NCI-H2107 treated with DMSO at 0.1 percent for 48 hours (cell line): ENCODE measurements around the gene RAPGEF5.

Source experiments
- DNase-seq: peaks from one replicate; lab custom pipeline; 2025; ENCODE audit not compliant: unreplicated experiment; lab: John Stamatoyannopoulos, UW

RAPGEF5 gene

GRCh38 chr7:22317632-22318031, 39.3 kb downstream of the RAPGEF5 start:
- no peak for DNase-seq

GRCh38 chr7:22316914-22317313, 40.0 kb downstream of the RAPGEF5 start:
- no peak for DNase-seq

- no peak for DNase-seq
Measured at GRCh38 chr7:22307816-22308215, 49.1 kb downstream of the RAPGEF5 start.

GRCh38 chr7:22305706-22306105, 51.2 kb downstream of the RAPGEF5 start:
- DNase-seq, result no peak

GRCh38 chr7:22302951-22303423, 54.0 kb downstream of the RAPGEF5 start:
- DNase-seq, result peak; percentile 60

- DNase-seq, result no peak
Measured at GRCh38 chr7:22302193-22302592, 54.8 kb downstream of the RAPGEF5 start.

- no peak for DNase-seq
Measured at GRCh38 chr7:22301790-22302189, 55.2 kb downstream of the RAPGEF5 start.

GRCh38 chr7:22300839-22301238, 56.1 kb downstream of the RAPGEF5 start:
- DNase-seq, result no peak

- DNase-seq, result no peak
Measured at GRCh38 chr7:22296916-22297315, 60.0 kb downstream of the RAPGEF5 start.

GRCh38 chr7:22296265-22296566, 60.7 kb downstream of the RAPGEF5 start:
- no peak for DNase-seq

- DNase-seq, result no peak
Measured at GRCh38 chr7:22295402-22296264, 61.3 kb downstream of the RAPGEF5 start.

GRCh38 chr7:22292531-22292930, 64.4 kb downstream of the RAPGEF5 start:
- no peak for DNase-seq

GRCh38 chr7:22291977-22292376, 65.0 kb downstream of the RAPGEF5 start:
- no peak for DNase-seq

- no peak for DNase-seq
Measured at GRCh38 chr7:22288202-22288601, 68.8 kb downstream of the RAPGEF5 start.

- DNase-seq, result no peak
Measured at GRCh38 chr7:22287412-22287811, 69.5 kb downstream of the RAPGEF5 start.

GRCh38 chr7:22286436-22286835, 70.5 kb downstream of the RAPGEF5 start:
- DNase-seq, result no peak

- DNase-seq, result no peak
Measured at GRCh38 chr7:22281481-22281880, 75.5 kb downstream of the RAPGEF5 start.

GRCh38 chr7:22280031-22280430, 76.9 kb downstream of the RAPGEF5 start:
- DNase-seq, result no peak

- DNase-seq, result no peak
Measured at GRCh38 chr7:22278660-22279059, 78.3 kb downstream of the RAPGEF5 start.

- no peak for DNase-seq
Measured at GRCh38 chr7:22277375-22277774, 79.6 kb downstream of the RAPGEF5 start.

- no peak for DNase-seq
Measured at GRCh38 chr7:22275661-22276060, 81.3 kb downstream of the RAPGEF5 start.

GRCh38 chr7:22271311-22271710, 85.6 kb downstream of the RAPGEF5 start:
- DNase-seq, result no peak

GRCh38 chr7:22270371-22270770, 86.6 kb downstream of the RAPGEF5 start:
- no peak for DNase-seq
